D721Med (cell line): ENCODE measurements around the gene VIPR2.

Experiments used
- DNase-seq: peaks from one replicate; pipeline ENCODE4 v3.0.0; 2011; ENCODE audit warnings: low spot score; ENCODE audit not compliant: insufficient read length
- FAIRE-seq: peaks from 2 replicates; lab custom pipeline; 2011; peaks lifted over from hg19 to GRCh38; lab: Jason Lieb, UNC
- TF ChIP-seq, protein P1 (sequence below): IDR thresholded peaks from 2 replicates; pipeline ENCODE4 v1.5.1; 2012; ENCODE audit warnings: mild to moderate bottlenecking, control low read depth; ENCODE audit not compliant: insufficient read depth; ENCODE audit errors: missing control alignments

VIPR2 gene

GRCh38 chr7:159130820-159131219 lies 13.8 kb downstream of the VIPR2 start:
- DNase-seq, result no peak
- TF ChIP-seq, protein P1, sequence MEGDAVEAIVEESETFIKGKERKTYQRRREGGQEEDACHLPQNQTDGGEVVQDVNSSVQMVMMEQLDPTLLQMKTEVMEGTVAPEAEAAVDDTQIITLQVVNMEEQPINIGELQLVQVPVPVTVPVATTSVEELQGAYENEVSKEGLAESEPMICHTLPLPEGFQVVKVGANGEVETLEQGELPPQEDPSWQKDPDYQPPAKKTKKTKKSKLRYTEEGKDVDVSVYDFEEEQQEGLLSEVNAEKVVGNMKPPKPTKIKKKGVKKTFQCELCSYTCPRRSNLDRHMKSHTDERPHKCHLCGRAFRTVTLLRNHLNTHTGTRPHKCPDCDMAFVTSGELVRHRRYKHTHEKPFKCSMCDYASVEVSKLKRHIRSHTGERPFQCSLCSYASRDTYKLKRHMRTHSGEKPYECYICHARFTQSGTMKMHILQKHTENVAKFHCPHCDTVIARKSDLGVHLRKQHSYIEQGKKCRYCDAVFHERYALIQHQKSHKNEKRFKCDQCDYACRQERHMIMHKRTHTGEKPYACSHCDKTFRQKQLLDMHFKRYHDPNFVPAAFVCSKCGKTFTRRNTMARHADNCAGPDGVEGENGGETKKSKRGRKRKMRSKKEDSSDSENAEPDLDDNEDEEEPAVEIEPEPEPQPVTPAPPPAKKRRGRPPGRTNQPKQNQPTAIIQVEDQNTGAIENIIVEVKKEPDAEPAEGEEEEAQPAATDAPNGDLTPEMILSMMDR, result no peak
- no peak for FAIRE-seq

DNA sequence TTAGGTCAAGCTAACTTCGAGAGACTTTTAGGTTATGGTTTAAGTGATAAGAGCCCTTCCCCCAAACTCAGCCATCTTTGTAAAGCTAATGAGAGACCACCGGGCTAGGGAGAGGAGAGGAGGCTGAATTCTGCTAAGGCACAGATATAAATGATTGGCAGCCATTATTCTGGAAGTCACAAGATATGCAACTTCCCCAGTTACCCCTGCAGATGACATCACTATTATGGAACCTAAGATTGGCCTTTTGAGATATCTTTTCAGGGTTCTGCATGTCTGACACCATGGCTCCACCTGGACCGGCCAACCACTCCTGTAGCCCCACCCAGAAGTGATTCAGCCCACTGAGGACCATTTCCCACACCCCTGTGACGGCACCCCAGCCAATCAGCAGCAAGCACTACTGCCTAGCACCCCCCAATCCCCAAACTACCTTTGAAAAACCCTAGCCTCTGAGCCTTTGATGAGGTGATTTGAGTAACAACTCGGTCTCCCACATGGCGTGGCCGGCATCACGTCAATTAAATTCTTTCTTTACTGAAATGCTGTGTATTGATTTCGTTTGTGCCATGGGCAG lies 14.4 kb downstream of the VIPR2 start:
- FAIRE-seq (no peak), DNase-seq (no peak)
- TF ChIP-seq, protein P1, result no peak

DNA sequence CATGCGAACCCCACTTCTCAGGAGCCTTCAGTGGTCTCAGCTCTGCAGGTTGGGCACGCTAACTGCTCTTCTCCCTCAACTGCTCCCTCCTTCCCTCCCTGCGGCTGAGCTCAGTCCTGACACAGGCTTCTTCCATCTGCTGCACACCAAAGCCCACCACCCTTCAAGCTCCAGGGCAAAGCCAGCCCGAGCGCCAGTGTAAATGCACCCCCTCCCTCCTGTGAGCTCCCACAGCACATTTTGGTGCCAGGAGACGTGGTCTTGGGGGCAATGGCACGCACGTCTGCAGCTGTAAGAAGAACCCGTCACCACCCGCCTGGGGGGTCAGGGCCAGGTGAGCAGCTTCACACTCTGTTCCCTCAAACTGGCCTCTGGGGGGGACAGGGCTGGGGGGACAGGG lies 15.9 kb downstream of the VIPR2 start:
- TF ChIP-seq, protein P1, result no peak
- no peak for DNase-seq
- FAIRE-seq, result no peak

- DNase-seq (no peak), FAIRE-seq (no peak)
- TF ChIP-seq, protein P1, result no peak
These were observed 16.7 kb downstream of the VIPR2 start for GRCh38 chr7:159127691-159128642.

DNA sequence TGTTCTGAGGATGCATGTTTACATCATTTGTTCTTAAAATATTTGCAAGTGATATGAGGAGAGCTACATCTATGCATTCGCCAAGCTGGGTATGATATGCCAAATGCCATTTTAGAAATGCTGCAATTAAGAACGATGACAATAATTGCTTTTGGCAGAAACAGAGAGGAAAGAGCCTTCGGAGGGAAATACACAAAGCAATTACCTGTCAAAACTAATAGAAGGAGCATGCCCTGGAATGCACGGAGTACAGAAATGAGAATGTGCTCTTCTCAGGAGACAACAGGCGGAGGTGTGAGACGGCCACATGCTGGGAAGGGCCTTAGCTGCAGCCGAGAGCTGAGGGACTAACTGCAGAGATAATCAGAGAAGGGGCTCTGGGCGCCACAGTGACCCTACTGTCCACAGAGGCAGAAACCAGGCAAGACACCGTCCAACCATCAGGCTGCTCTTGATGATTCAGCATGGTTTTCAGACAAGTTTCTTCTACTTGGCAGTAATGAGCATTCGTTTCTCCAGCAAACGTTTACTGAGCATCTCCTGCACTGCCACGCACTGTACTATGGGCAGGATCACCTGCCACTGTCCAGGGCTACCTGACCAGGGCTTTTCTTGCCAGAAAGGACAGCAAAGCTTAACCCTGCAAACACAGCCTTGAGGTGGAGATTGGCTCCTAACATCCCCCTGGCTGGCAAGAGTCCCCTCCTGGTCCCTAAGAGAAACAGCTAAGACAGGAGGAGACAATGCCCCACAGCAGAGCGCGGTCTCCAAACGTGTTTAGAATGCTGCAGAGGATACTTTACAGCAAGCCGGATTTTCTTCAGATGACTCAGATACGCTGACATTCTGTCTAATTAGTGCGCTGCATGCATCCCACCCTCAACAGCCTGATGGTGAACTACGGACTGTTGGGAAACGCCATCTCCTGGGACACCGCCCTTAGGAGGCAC lies 18.1 kb downstream of the VIPR2 start:
- FAIRE-seq, result no peak
- no peak for DNase-seq
- TF ChIP-seq, protein P1, result no peak

DNA sequence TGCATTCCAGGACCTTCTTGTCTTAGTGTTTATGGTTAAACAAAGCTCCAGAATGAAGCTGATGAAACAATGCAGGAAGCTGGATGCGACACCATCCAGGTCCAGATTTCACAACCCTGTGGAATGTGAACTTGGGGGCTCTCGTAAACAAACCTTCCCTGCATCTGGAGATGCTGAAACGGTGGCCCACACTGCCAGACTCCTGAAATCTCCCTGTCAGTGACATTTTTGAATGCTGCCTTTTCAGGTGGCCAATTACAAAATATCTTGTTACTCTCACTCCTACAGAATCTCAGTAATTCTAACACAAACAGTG lies 18.8 kb downstream of the VIPR2 start:
- FAIRE-seq (no peak), DNase-seq (no peak)
- TF ChIP-seq, protein P1, result no peak
